ENCODE measurements around the gene NLRC3. TPM values are rescaled to one million over a fixed set of nuclear protein-coding genes. Genes with fewer than 3 reads are reported as not detected.

NLRC3 gene
- total RNA-seq, 1 experiment from 2014 or later: 0.26 TPM

- H3K4me3 ChIP-seq (ENCODE audit: low read depth in 2 of 2, low read length in 2 of 2): no peak overlapping the region
- TF ChIP-seq SIN3A (IDR thresholded peaks at IDR 0.05; ENCODE audit: borderline replicate concordance, insufficient read depth, low read depth, low read length) (no peak), TCF7L2 (IDR thresholded peaks at IDR 0.05; ENCODE audit: low read depth, low read length) (no peak), REST (IDR thresholded peaks at IDR 0.05; ENCODE audit: insufficient read depth in 1 of 2, low read depth in 2 of 2, low read length in 1 of 2) (no peak), POLR2AphosphoS5 (IDR thresholded peaks at IDR 0.05; ENCODE audit: low read depth, low read length) (no peak), CTCF (IDR thresholded peaks at IDR 0.05) (no peak)
- in situ Hi-C loops (cut with HindIII; ENCODE audit: low pct_unique_long_range_greater_than_20kb, low sequenced_read_pairs): no loop called here
- no peaks in the 10 kb centered on the region for H3K36me3 ChIP-seq (ENCODE audit: control insufficient read depth, insufficient read depth, low read length)
- no TSS peak for BruUV-seq (replicated peaks)
- DNase-seq (ENCODE audit: low read depth, low spot score): no peak
- no peak overlapping the region for H3K27ac ChIP-seq (ENCODE audit: low read length)
- no peaks in the 10 kb centered on the region for H3K27me3 ChIP-seq (ENCODE audit: control insufficient read depth, insufficient read depth, low read length)
- ChIA-PET CTCF (no interaction called here), POLR2A (no interaction called here)
- H3K9me3 ChIP-seq (ENCODE audit: control insufficient read depth, insufficient read depth, low read depth, low read length): peaks cover 10% of the 10 kb centered on the region; the same call in 1 of the 2 replicates
- intact Hi-C loops (cut with micrococcal nuclease; ENCODE audit: unreplicated experiment): no loop called here
- ATAC-seq: no peak
- 0 out of 2 replicates have a peak, but pooled peaks cover 1% of the 10 kb centered on the region for H3K4me1 ChIP-seq (ENCODE audit: control insufficient read depth, insufficient read depth, low read length)
These were observed 25.1 kb upstream of the NLRC3 start for GRCh38 chr16:3602320-3602653.

- in situ Hi-C loops (cut with HindIII; ENCODE audit: low pct_unique_long_range_greater_than_20kb, low sequenced_read_pairs): no loop called here
- DNase-seq (ENCODE audit: low read depth, low spot score) (no peak), ATAC-seq (no peak)
- CTCF ChIA-PET: no interaction called here
- Histone ChIP-seq H3K36me3 (ENCODE audit: control insufficient read depth, insufficient read depth, low read length) (no peaks in the 10 kb centered on the region), H3K4me3 (ENCODE audit: low read depth in 2 of 2, low read length in 2 of 2) (no peak overlapping the region), H3K27ac (ENCODE audit: low read length) (no peak overlapping the region), H3K4me1 (ENCODE audit: control insufficient read depth, insufficient read depth, low read length) (no peaks in the 10 kb centered on the region), H3K27me3 (ENCODE audit: control insufficient read depth, insufficient read depth, low read length) (no peaks in the 10 kb centered on the region), H3K9me3 (ENCODE audit: control insufficient read depth, insufficient read depth, low read depth, low read length) (peaks cover 10% of the 10 kb centered on the region; the same call in 1 of the 2 replicates)
- no TSS peak for BruUV-seq (replicated peaks)
- intact Hi-C loops (cut with micrococcal nuclease; ENCODE audit: unreplicated experiment): no loop called here
- POLR2A ChIA-PET: no interaction called here
- TF ChIP-seq POLR2AphosphoS5 (IDR thresholded peaks at IDR 0.05; ENCODE audit: low read depth, low read length) (no peak), SIN3A (IDR thresholded peaks at IDR 0.05; ENCODE audit: borderline replicate concordance, insufficient read depth, low read depth, low read length) (no peak), CTCF (IDR thresholded peaks at IDR 0.05) (no peak), TCF7L2 (IDR thresholded peaks at IDR 0.05; ENCODE audit: low read depth, low read length) (no peak), REST (IDR thresholded peaks at IDR 0.05; ENCODE audit: insufficient read depth in 1 of 2, low read depth in 2 of 2, low read length in 1 of 2) (no peak)
These were observed 24.6 kb upstream of the NLRC3 start for GRCh38 chr16:3601614-3602319.

Measured in Panc1 (cell line).